NCI-H2196 treated with DMSO at 0.1 percent for 48 hours (cell line): ENCODE results near the gene STK33.

Experiments used
- DNase-seq: peaks from one replicate; lab custom pipeline; 2025; ENCODE audit not compliant: unreplicated experiment; lab: John Stamatoyannopoulos, UW

STK33 gene

DNA sequence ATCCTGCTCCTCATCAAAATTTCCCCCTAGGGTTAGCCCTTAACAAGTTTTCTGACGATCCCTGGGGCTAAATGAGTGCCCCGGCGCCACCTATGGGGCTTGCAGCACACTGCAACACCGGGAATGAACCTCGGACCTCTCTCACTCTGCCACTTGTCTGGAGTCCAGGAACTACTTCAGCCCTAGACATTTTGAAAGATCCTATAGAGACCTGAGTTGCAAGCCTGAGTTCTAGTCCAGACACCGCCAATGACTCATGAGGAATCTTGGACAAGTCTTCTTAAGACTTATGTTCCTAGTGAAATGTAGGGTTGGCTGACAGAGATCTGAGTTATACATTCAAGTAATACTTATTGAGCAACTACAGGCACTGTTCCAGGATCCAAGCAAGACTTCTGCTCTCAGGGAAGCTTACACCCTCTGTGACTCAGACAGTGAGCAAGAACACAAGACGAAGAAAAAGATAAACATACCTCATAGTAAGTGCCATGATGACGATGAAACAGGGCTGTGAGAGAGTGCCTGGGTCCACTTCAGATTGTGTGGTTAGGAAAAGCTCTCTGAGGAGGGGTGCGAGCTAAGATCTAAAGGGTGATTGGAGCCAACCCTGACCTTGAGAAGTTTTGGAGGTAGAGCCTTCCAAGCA lies 10.2 kb upstream of the STK33 start:
- no peak for DNase-seq

GRCh38 chr11:8603696-8604077 lies 9.7 kb upstream of the STK33 start:
- no peak for DNase-seq

- DNase-seq: no peak
Observed at GRCh38 chr11:8601376-8602133, 7.5 kb upstream of the STK33 start.

DNA sequence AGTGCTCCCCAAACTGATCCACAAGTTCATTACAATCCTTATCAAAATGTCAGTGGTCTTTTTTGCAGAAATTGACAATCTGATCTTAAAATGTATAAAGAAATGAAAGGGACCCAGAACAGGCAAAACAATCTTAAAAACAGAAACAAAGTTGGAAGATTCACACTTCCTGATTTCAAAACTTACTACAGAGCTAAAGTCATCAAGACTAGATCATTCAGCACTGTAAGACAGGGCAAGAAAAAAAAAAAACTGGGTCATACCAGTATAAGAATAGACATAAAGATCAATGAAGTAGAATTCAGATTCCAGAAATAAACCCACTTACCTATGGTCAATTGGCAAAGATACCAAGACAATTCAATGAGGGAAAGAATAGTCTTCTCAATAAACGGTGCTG lies 4.5 kb upstream of the STK33 start:
- DNase-seq: no peak

GRCh38 chr11:8597182-8597581 lies 3.2 kb upstream of the STK33 start:
- DNase-seq: no peak

DNA sequence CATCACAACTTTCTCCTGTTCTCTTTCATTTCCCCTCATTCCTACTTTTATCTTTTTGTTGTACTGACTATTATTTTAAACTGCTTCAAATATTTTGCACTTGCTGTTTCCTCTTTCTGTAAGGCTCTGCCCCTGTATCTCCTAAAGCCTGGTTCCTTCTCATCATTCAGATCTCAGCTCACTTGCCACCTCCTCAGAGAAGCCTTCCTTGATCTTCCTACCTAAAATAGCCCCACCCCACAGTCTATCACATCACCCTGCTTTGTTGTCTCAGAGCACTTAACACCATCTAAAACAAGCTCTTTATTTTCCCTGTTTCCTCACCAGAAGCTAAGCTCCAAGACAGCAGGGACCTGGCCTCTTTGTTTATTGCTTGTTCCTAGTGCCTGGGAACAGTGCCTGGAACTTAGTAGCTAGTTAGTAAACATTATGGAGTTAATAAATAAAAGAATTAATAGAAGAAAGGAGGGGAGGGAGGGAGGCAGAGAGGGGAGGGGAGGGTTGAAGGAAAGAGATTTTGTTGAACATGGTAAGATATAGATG lies 2.5 kb upstream of the STK33 start:
- DNase-seq: no peak

DNA sequence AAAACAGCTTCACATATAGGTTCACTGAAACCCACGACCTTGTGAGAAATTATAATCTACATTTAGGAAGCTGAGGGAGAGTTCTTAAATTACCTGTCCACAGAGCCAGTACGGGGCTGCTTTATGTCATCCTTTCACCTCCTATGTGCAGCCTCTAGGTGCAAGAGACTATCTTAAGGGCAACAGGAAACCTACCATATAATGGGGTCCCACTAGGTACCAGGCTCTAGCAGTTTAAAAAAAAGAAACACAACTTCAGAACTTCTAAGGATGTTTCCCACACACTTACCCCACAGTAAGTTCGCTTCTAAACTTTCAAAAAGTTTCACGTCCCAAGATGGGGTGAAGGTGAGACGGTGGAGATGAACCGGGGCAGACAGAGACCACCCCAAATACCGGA lies 573 bp downstream of the STK33 start:
- no peak for DNase-seq

GRCh38 chr11:8587915-8588314 lies 6.1 kb downstream of the STK33 start:
- no peak for DNase-seq

DNA sequence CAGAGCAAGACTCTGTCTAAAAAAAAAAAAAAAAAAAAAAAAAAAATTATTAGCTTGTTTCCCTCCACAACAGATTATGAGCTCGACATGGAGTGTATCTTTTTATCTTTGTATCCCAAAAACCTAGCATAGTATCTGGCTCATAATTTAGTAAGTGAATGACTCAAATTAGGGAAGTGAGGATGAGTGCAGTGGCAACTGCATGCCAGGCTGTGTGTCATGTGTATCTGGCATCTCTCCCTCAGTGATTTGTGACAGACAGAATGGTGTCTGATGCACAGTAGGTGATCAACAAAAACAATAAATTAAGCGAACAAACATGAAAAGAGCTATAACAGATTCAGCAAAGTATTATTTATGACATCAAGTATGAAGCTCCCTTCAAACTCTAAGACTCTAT lies 7.2 kb downstream of the STK33 start:
- DNase-seq: no peak

DNA sequence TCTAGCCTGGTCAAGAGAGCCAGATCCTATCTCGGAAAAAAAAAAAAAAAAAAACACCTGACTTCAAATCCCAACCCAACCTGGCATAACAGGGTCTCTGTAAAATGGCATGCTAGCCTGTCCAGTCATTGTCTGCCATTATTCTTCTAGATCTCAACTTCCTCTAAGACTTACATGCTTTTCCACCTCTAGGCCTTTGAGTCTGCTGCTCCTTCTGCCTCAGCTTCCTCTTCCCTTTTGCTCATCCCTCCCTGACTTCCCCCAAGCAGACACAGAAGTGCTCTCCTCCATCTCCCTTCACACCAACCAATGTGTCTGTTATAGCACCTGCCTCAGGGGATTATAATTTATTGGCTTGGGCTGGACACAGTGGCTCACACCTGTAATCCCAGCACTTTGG lies 7.8 kb downstream of the STK33 start:
- no peak for DNase-seq

- peak; percentile 80 for DNase-seq
Observed at GRCh38 chr11:8584511-8584910, 9.5 kb downstream of the STK33 start.

DNA sequence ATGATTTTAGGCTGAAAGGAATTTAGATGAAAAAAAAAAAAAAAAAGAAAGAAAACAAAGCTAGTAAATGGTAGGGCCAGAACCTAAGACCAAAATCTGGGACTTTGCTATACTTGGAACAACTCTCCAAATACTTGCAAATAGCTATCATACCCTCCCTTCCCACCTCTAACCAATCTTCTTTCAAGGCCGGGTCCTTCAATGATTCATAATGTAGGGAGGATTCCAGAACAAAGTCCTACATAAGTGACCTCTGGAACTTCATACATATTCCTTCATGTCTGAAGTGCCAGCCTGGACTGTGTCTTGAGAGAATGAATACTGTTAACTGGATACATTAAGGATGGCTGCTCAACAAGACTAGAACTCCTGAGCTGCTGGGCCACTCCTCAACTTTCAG lies 9.9 kb downstream of the STK33 start:
- DNase-seq: no peak

GRCh38 chr11:8581300-8581699 lies 12.7 kb downstream of the STK33 start:
- DNase-seq: no peak

GRCh38 chr11:8577791-8578581 lies 16.0 kb downstream of the STK33 start:
- DNase-seq: no peak

DNA sequence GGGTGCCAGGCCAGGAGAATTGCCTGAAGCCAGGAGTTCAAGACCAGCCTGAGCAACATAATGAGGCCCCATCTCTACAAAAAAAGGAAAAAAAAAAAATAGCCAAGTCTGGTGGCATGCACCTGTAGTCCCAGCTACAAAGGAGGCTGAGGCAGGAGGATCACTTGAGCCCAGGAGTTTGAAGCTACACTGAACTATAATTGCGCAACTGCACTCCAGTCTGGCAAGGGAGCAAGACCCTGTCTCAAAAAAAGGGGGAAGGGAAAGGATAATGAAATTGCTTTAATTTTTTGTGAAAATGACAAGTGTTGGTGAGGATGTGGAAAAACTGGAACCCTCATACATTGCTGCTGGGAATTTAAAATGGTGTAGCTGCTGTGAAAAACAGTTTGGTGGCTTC lies 19.2 kb downstream of the STK33 start:
- no peak for DNase-seq

GRCh38 chr11:8573777-8574176 lies 20.3 kb downstream of the STK33 start:
- no peak for DNase-seq

DNA sequence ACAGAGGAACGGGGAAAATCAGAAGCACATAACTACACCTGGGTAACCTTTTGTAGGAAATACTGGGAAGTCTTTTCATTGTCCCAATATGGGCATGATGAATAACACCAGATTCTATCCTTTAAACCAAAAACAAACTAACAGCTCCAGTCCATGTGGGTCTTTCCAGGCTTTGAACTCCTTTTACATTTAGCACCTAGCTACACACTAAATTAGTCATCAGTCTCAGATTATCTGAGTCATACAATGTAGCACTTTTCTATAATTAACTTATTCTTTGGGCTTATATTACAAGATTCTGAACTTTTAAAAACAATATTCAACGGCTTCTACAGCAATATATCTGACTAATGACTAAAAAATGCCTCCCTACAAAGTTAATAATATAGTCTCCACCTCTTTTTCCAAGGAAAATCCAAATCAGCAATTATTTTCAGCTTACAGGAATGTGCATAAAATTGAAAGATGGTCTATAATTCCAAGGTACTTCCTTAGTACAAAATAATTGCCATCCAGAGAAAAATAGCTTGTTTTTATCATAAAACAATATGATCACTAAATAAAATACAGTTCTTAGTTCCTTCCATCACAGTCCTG lies 26.3 kb downstream of the STK33 start:
- no peak for DNase-seq

DNA sequence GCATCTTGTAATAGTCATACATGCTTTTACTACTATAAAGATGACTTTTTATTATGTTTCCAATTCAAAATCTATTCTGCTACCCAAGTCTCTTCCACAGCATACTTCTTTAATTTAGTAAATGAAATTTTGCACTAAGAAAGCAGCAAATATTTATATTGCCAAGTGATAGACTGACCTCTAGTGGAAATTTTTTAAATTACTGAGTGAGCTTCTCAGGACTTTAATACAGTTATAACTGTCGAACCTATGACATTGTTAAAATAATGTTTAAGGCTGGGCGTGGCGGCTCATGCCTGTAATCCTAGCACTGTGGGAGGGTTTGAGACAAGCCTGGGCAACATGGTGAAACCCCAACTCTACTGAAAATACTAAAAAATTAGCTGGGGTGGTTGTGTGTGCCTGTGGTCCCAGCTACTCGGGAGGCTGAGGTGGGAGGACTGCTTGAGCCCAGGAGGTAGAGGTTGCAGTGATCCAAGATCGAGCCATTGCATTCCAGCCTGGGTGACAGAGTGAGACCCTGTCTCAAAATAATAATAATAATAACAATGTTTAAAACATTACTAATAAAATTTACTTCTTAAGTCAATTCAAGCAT lies 27.3 kb downstream of the STK33 start:
- no peak for DNase-seq

DNA sequence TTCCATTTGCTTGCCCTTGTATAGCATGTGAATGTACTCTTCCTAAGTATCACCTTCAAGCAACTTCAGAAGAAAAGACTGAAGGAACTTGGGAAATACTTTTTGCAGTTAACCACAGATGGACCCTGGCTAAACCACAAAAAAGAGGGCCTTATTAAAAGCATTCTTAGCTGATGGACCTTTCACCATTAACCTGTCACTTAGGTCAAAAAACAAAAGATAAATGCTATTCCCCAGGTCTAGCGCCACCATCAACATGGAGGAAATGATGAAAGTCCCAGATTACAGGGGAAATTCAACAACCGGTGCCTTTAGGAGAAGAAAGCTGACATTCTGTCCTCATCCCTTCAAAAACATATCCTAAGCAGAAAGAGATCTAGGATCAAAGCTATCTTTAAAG lies 29.5 kb downstream of the STK33 start:
- DNase-seq: no peak

DNA sequence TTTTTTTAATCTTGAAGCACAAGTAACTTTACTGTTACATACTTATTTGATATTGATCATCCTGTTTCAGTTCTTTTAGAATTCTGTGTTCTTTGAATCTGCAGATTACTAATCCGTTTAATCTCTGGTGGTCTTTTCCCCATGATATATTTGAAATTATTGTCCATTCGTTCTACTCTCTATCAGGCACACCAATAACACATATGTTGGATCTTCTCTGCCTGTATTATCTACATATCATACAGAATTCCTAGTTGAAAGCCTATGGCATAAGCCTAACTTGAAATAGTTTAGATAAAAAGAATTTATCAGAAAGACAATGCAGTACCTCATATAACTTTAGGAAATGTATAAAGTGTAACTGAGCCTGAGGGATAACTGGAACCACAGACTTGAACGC lies 32.6 kb downstream of the STK33 start:
- no peak for DNase-seq

- no peak for DNase-seq
Observed at GRCh38 chr11:8558436-8558835, 35.6 kb downstream of the STK33 start.
